Muscle layer of duodenum (tissue), 2 donors: ENCODE data around the gene NDUFB5.
"Not testable (repeated sequence)": the region's sequence is repeated elsewhere in the genome, so short reads cannot be mapped to it uniquely, and the experiment has no call there.

Experiments used
- H3K27ac ChIP-seq: one replicate; pipeline ENCODE4 v1.7.0; 2013; ENCODE audit warnings: mild to moderate bottlenecking, low read length
- H3K27me3 ChIP-seq: one replicate; pipeline ENCODE4 v1.7.0; 2013; ENCODE audit warnings: low read depth, mild to moderate bottlenecking, control low read depth, low read length
- H3K36me3 ChIP-seq, 2 donors: one replicate each; pipeline ENCODE4 v1.7.0; 2013; ENCODE audit warnings: low read length in 2 of 2, control low read depth in 1 of 2, mild to moderate bottlenecking in 1 of 2; ENCODE audit not compliant: insufficient read depth in 2 of 2, control insufficient read depth in 1 of 2
- H3K4me1 ChIP-seq, 2 donors: one replicate each; pipeline ENCODE4 v1.7.0; 2013; ENCODE audit warnings: low read length in 2 of 2, mild to moderate bottlenecking in 2 of 2, control low read depth in 1 of 2, moderate library complexity in 1 of 2; ENCODE audit not compliant: insufficient read depth in 2 of 2, control insufficient read depth in 1 of 2
- H3K4me3 ChIP-seq, 2 donors: one replicate each; pipeline ENCODE4 v1.7.0; 2013; ENCODE audit warnings: low read length in 2 of 2, low read depth in 1 of 2, mild to moderate bottlenecking in 1 of 2
- H3K9me3 ChIP-seq, 2 donors: one replicate each; pipeline ENCODE4 v1.7.0; 2013; ENCODE audit warnings: low read length in 2 of 2, control low read depth in 1 of 2, mild to moderate bottlenecking in 1 of 2; ENCODE audit not compliant: control insufficient read depth in 1 of 2
- donor health status: healthy.

NDUFB5 gene

GRCh38 chr3:179642871-179643270, 38.3 kb downstream of the NDUFB5 start:
- Histone ChIP-seq H3K9me3 (no peaks in the 10 kb centered on the region), H3K27me3 (no peaks in the 10 kb centered on the region), H3K36me3 (no peaks in the 10 kb centered on the region), H3K27ac (no peak overlapping the region), H3K4me3 (no peak overlapping the region), H3K4me1 (no peaks in the 10 kb centered on the region)

- H3K36me3 ChIP-seq, H3K27ac ChIP-seq, H3K27me3 ChIP-seq, H3K4me3 ChIP-seq, H3K9me3 ChIP-seq, H3K4me1 ChIP-seq: not testable (repeated sequence)
Measured at GRCh38 chr3:179643837-179644236, 39.2 kb downstream of the NDUFB5 start.

GRCh38 chr3:179646177-179646576, 41.6 kb downstream of the NDUFB5 start:
- Histone ChIP-seq H3K27ac (no peak overlapping the region), H3K27me3 (no peaks in the 10 kb centered on the region), H3K4me3 (no peak overlapping the region), H3K4me1 (no peaks in the 10 kb centered on the region), H3K36me3 (no peaks in the 10 kb centered on the region), H3K9me3 (no peaks in the 10 kb centered on the region)

GRCh38 chr3:179651687-179652446, 47.3 kb downstream of the NDUFB5 start:
- Histone ChIP-seq H3K4me1 (peaks cover 0 to 5% of the 10 kb centered on the region in 2 donors), H3K9me3 (no peaks in the 10 kb centered on the region), H3K4me3 (peak overlapping the region; percentile 73 to 89), H3K27me3 (no peaks in the 10 kb centered on the region), H3K36me3 (no peaks in the 10 kb centered on the region), H3K27ac (no peak overlapping the region)

- Histone ChIP-seq H3K4me1 (peaks cover 0 to 5% of the 10 kb centered on the region in 2 donors), H3K36me3 (no peaks in the 10 kb centered on the region), H3K27me3 (no peaks in the 10 kb centered on the region), H3K4me3 (peak within 1 kb of the TSS; percentile 73 to 89), H3K27ac (peak within 1 kb of the TSS; percentile 45), H3K9me3 (no peaks in the 10 kb centered on the region)
Measured at GRCh38 chr3:179652447-179653095, 48.0 kb downstream of the NDUFB5 start, which contains the start of gene USP13. TSS of gene USP13 (plus strand) at chr3:179653040. CDS start at chr3:179653226, 186 bp downstream.

GRCh38 chr3:179653096-179653797, 48.7 kb downstream of the NDUFB5 start:
- H3K4me3 ChIP-seq, result peak overlapping the region; percentile 69 to 89
- no peaks in the 10 kb centered on the region for H3K9me3 ChIP-seq
- H3K36me3 ChIP-seq, result no peaks in the 10 kb centered on the region
- H3K4me1 ChIP-seq, result peaks cover 0 to 5% of the 10 kb centered on the region in 2 donors
- peak overlapping the region; percentile 45 for H3K27ac ChIP-seq
- no peaks in the 10 kb centered on the region for H3K27me3 ChIP-seq

- Histone ChIP-seq H3K27ac (no peak overlapping the region), H3K27me3 (no peaks in the 10 kb centered on the region), H3K4me1 (peaks cover 0 to 5% of the 10 kb centered on the region in 2 donors), H3K36me3 (no peaks in the 10 kb centered on the region), H3K9me3 (no peaks in the 10 kb centered on the region), H3K4me3 (no peak overlapping the region)
Measured at GRCh38 chr3:179655236-179655635, 50.6 kb downstream of the NDUFB5 start.

GRCh38 chr3:179658606-179659005, 54.0 kb downstream of the NDUFB5 start:
- Histone ChIP-seq H3K4me1 (peaks cover 0 to 5% of the 10 kb centered on the region in 2 donors), H3K9me3 (no peaks in the 10 kb centered on the region), H3K27ac (no peak overlapping the region), H3K36me3 (no peaks in the 10 kb centered on the region), H3K27me3 (no peaks in the 10 kb centered on the region), H3K4me3 (no peak overlapping the region)

GRCh38 chr3:179660872-179661271, 56.3 kb downstream of the NDUFB5 start:
- no peak overlapping the region for H3K27ac ChIP-seq
- no peak overlapping the region for H3K4me3 ChIP-seq
- H3K27me3 ChIP-seq, result no peaks in the 10 kb centered on the region
- no peaks in the 10 kb centered on the region for H3K9me3 ChIP-seq
- H3K36me3 ChIP-seq, result no peaks in the 10 kb centered on the region
- peaks cover 0 to under 1% of the 10 kb centered on the region in 2 donors for H3K4me1 ChIP-seq

GRCh38 chr3:179661777-179662176, 57.2 kb downstream of the NDUFB5 start:
- Histone ChIP-seq H3K9me3 (no peaks in the 10 kb centered on the region), H3K27ac (no peak overlapping the region), H3K27me3 (no peaks in the 10 kb centered on the region), H3K4me1 (peaks cover 0 to 10% of the 10 kb centered on the region in 2 donors), H3K4me3 (no peak overlapping the region), H3K36me3 (no peaks in the 10 kb centered on the region)

- H3K4me3 ChIP-seq, result no peak overlapping the region
- no peaks in the 10 kb centered on the region for H3K36me3 ChIP-seq
- H3K4me1 ChIP-seq, result peaks cover 0 to 12% of the 10 kb centered on the region in 2 donors
- no peaks in the 10 kb centered on the region for H3K9me3 ChIP-seq
- H3K27me3 ChIP-seq, result no peaks in the 10 kb centered on the region
- H3K27ac ChIP-seq, result no peak overlapping the region
Measured at GRCh38 chr3:179663093-179663492, 58.5 kb downstream of the NDUFB5 start.
